Endothelial cell of umbilical vein (primary cell): ENCODE data around the gene NOXRED1.

Experiments used
- EZH2 ChIP-seq: IDR thresholded peaks from 2 replicates; pipeline ENCODE4 v1.6.1; 2012; ENCODE audit warnings: borderline replicate concordance, low read depth, mild to moderate bottlenecking, moderate library complexity, low read length, inconsistent platforms; ENCODE audit not compliant: severe bottlenecking
- FOS ChIP-seq: IDR thresholded peaks from 2 replicates; pipeline ENCODE4 v1.6.1; 2011; ENCODE audit warnings: mild to moderate bottlenecking, low read length, moderate library complexity, borderline replicate concordance; ENCODE audit not compliant: insufficient read depth
- GATA2 ChIP-seq: IDR thresholded peaks from 2 replicates; pipeline ENCODE4 v1.7.0; 2011; ENCODE audit warnings: low read depth, mild to moderate bottlenecking, moderate library complexity, mixed read lengths, low read length; ENCODE audit not compliant: insufficient read length, insufficient read depth
- JUN ChIP-seq: IDR thresholded peaks from 2 replicates; pipeline ENCODE4 v1.6.1; 2011; ENCODE audit warnings: borderline replicate concordance, low read depth; ENCODE audit not compliant: insufficient read length, insufficient read depth
- POLR2A ChIP-seq: IDR thresholded peaks from 2 replicates; pipeline ENCODE4 v1.6.1; 2012; ENCODE audit warnings: low read depth, mild to moderate bottlenecking, control low read depth, low read length
- POLR2AphosphoS5 ChIP-seq: IDR thresholded peaks from 2 replicates; pipeline ENCODE4 v1.6.1; 2012; ENCODE audit warnings: low read depth, mild to moderate bottlenecking, control low read depth, low read length, moderate library complexity; ENCODE audit not compliant: insufficient read depth
- TF ChIP-seq, protein P1 (sequence below), 2 donors: IDR thresholded peaks; 1 replicate in 1 of 2; 2 replicates in 1 of 2; pipeline ENCODE4 v1.5.1; 2011; ENCODE audit warnings: low read length in 2 of 2, mild to moderate bottlenecking in 2 of 2, moderate library complexity in 2 of 2, control low read depth in 1 of 2, inconsistent platforms in 1 of 2, low read depth in 1 of 2; ENCODE audit not compliant: insufficient read depth in 1 of 2; ENCODE audit errors: extremely low read depth in 1 of 2
- TF ChIP-seq, protein P2 (sequence below): IDR thresholded peaks from 2 replicates; pipeline ENCODE4 v1.6.1; 2011; ENCODE audit not compliant: insufficient read depth, insufficient read length

DNA sequence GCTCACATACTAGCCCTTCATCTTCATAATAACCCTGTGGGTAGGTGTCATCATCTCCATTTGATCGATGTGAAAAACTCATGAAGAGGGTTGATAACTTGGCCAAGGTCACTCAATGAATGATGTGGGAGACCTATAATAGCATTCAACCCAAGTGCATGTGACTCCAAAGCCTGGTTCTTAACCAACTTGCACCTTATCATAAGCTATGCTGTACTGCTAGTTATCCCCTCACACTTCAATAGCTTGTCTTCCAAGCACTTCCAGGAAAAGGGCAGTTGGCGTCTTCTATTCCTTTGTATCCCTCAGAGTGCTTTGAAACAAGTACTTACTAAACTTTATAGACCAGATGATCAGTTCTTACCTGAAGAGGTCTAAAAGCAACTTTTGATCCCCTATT, 18.9 kb upstream of the NOXRED1 start:
- TF ChIP-seq, protein P1, sequence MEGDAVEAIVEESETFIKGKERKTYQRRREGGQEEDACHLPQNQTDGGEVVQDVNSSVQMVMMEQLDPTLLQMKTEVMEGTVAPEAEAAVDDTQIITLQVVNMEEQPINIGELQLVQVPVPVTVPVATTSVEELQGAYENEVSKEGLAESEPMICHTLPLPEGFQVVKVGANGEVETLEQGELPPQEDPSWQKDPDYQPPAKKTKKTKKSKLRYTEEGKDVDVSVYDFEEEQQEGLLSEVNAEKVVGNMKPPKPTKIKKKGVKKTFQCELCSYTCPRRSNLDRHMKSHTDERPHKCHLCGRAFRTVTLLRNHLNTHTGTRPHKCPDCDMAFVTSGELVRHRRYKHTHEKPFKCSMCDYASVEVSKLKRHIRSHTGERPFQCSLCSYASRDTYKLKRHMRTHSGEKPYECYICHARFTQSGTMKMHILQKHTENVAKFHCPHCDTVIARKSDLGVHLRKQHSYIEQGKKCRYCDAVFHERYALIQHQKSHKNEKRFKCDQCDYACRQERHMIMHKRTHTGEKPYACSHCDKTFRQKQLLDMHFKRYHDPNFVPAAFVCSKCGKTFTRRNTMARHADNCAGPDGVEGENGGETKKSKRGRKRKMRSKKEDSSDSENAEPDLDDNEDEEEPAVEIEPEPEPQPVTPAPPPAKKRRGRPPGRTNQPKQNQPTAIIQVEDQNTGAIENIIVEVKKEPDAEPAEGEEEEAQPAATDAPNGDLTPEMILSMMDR (IDR thresholded peaks at IDR 0.05; ENCODE audit: extremely low read depth in 1 of 2, insufficient read depth in 1 of 2, low read depth in 1 of 2, low read length in 2 of 2), result no peak
- TF ChIP-seq POLR2AphosphoS5 (no peak), POLR2A (no peak), FOS (no peak), EZH2 (no peak), JUN (no peak), GATA2 (no peak)
- TF ChIP-seq, protein P2, sequence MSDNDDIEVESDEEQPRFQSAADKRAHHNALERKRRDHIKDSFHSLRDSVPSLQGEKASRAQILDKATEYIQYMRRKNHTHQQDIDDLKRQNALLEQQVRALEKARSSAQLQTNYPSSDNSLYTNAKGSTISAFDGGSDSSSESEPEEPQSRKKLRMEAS, result no peak
